ENCODE data around the gene VWA3B.

DNA sequence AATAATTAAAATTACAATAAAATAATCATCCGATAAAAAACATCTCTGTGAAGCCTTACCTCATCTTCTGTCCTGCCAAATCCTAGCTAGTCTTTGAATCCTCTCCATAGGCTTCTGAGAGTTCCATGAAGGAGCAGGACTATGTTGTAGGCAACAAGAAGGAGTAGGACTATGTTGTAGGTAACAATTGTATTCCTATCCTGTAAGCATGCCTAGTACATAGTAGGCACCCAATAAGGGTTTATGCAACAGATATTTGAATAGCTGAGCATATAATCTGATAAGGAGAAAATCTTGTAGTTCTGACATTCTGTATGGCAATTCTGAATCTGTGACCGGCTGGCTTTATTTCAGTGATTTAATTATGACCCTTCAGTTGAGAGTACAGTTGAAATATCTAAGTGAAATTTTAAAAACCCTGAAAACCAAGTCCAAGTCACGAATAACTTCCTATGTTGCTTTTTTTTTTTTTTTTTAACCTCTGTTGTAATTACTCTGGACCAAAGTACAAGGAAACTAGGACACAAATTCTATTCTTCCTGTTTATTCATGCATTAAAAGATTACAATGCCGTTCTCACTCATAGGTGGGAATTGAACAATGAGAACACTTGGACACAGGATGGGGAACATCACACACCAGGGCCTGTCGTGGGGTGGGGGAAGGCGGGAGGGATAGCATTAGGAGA, 27.8 kb downstream of the VWA3B start:
- TF ChIP-seq, protein P1, sequence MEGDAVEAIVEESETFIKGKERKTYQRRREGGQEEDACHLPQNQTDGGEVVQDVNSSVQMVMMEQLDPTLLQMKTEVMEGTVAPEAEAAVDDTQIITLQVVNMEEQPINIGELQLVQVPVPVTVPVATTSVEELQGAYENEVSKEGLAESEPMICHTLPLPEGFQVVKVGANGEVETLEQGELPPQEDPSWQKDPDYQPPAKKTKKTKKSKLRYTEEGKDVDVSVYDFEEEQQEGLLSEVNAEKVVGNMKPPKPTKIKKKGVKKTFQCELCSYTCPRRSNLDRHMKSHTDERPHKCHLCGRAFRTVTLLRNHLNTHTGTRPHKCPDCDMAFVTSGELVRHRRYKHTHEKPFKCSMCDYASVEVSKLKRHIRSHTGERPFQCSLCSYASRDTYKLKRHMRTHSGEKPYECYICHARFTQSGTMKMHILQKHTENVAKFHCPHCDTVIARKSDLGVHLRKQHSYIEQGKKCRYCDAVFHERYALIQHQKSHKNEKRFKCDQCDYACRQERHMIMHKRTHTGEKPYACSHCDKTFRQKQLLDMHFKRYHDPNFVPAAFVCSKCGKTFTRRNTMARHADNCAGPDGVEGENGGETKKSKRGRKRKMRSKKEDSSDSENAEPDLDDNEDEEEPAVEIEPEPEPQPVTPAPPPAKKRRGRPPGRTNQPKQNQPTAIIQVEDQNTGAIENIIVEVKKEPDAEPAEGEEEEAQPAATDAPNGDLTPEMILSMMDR (IDR thresholded peaks at IDR 0.05) = no peak
- no peak for TF ChIP-seq POLR2A (IDR thresholded peaks at IDR 0.05)

All from body of pancreas (tissue), 4 donors.